Activated CD4-positive, alpha-beta T cell treated with anti-CD3 and anti-CD28 coated beads, Interleukin-2, amount 10 ng/mL, durations not matched to agents 7 days and 5 days (primary cell): ENCODE data around the gene SH3GLB1. TPM values are rescaled to one million over a fixed set of nuclear protein-coding genes. Genes with fewer than 3 reads are reported as not detected.

Source experiments
- CTCF ChIA-PET: fragments of 350-600 bp; sonication (Branson Sonifier 250); formaldehyde crosslinking; loops from one replicate; lab custom pipeline; 2021; ENCODE audit warnings: antibody characterized with exemption; lab: Charles Lee
- POLR2A ChIA-PET: fragments of 350-600 bp; sonication (Branson Sonifier 250); formaldehyde crosslinking; loops from one replicate; lab custom pipeline; 2021; ENCODE audit warnings: antibody characterized with exemption; lab: Charles Lee
- DNase-seq: peaks from one replicate; pipeline ENCODE4 v3.0.0-alpha.2; 2020
- H3K27ac Mint-ChIP-seq: one replicate; pipeline ENCODE4 v1.8.0; 2021; ENCODE audit warnings: mild to moderate bottlenecking, moderate library complexity, mixed read lengths
- H3K27me3 Mint-ChIP-seq: one replicate; pipeline ENCODE4 v1.8.0; 2021; ENCODE audit warnings: mixed read lengths
- H3K36me3 Mint-ChIP-seq: one replicate; pipeline ENCODE4 v1.8.0; 2021; ENCODE audit warnings: low read depth, mixed read lengths
- H3K4me1 Mint-ChIP-seq: one replicate; pipeline ENCODE4 v1.8.0; 2021; ENCODE audit warnings: mixed read lengths
- H3K4me3 Mint-ChIP-seq: one replicate; pipeline ENCODE4 v1.8.0; 2021; ENCODE audit warnings: mild to moderate bottlenecking, moderate library complexity, mixed read lengths
- H3K9me3 Mint-ChIP-seq: one replicate; pipeline ENCODE4 v1.8.0; 2021; ENCODE audit warnings: mixed read lengths
- total RNA-seq, 2 experiments: library from RNA; stranded (reverse); gene quantifications; one replicate each; pipeline ENCODE4 v1.2.3, GENCODE V29; 2021

The SH3GLB1 gene
- total RNA-seq, 2 experiments from 2014 or later, result 66.8 to 75.3 TPM

GRCh38 chr1:86779308-86780191 is 75.2 kb downstream of the SH3GLB1 start:
- Mint-ChIP-seq H3K27me3 (peaks cover 1% of the 10 kb centered on the region), H3K4me1 (peaks cover under 1% of the 10 kb centered on the region), H3K9me3 (no peaks in the 10 kb centered on the region), H3K36me3 (no peaks in the 10 kb centered on the region), H3K27ac (no peak overlapping the region), H3K4me3 (no peak overlapping the region)
- CTCF ChIA-PET, result interaction anchor here (0.7 kb wide), 1 partner anchor 249 kb away, joined by 5 read pairs; no protein-coding TSS in a partner anchor
- POLR2A ChIA-PET, result no interaction called here
- no peak for DNase-seq

DNA sequence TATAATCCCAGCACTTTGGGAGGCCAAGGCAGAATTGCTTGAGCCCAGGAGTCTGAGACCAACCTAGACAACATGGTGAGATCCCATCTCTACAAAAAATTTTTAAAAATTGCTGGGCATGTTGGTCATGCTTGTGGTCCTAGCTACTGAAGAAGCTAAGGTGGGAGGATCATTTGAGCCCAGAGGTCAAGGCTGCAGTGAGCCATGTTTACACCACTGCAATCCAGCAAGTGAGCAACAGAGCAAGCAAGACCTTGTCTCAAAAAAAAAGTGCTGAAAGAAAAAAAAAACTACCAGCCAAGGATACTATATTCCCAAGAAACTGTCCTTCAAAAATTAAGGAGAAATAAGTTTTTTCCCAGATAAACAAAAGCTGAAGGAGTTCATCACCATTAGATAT is 78.1 kb downstream of the SH3GLB1 start:
- POLR2A ChIA-PET, result interaction anchor here (0.6 kb wide), 1 partner anchor 472 kb away, joined by 4 read pairs; no protein-coding TSS in a partner anchor
- H3K4me1 Mint-ChIP-seq, result no peaks in the 10 kb centered on the region

GRCh38 chr1:86787621-86788020 is 83.2 kb downstream of the SH3GLB1 start:
- DNase-seq, result no peak
- Mint-ChIP-seq H3K27me3 (peaks cover 1% of the 10 kb centered on the region), H3K4me1 (no peaks in the 10 kb centered on the region), H3K27ac (no peak overlapping the region), H3K4me3 (no peak overlapping the region), H3K9me3 (no peaks in the 10 kb centered on the region), H3K36me3 (no peaks in the 10 kb centered on the region)
- CTCF ChIA-PET, result no interaction called here
- POLR2A ChIA-PET, result no interaction called here

More for the DNA sequence above, 78.1 kb downstream of the SH3GLB1 start:
- CTCF ChIA-PET, result no interaction called here
- no peaks in the 10 kb centered on the region for H3K9me3 Mint-ChIP-seq
- no peaks in the 10 kb centered on the region for H3K36me3 Mint-ChIP-seq
- H3K4me3 Mint-ChIP-seq, result no peak overlapping the region
- H3K27me3 Mint-ChIP-seq, result peaks cover 1% of the 10 kb centered on the region
- H3K27ac Mint-ChIP-seq, result no peak overlapping the region
- no peak for DNase-seq

GRCh38 chr1:86788300-86789206 is 84.2 kb downstream of the SH3GLB1 start:
- H3K27ac Mint-ChIP-seq, result no peak overlapping the region
- H3K36me3 Mint-ChIP-seq, result no peaks in the 10 kb centered on the region
- DNase-seq, result no peak
- no peaks in the 10 kb centered on the region for H3K4me1 Mint-ChIP-seq
- H3K27me3 Mint-ChIP-seq, result peaks cover 1% of the 10 kb centered on the region
- CTCF ChIA-PET, result no interaction called here
- POLR2A ChIA-PET, result no interaction called here
- no peaks in the 10 kb centered on the region for H3K9me3 Mint-ChIP-seq
- H3K4me3 Mint-ChIP-seq, result no peak overlapping the region

GRCh38 chr1:86795316-86795715 is 90.9 kb downstream of the SH3GLB1 start:
- CTCF ChIA-PET, result no interaction called here
- no peaks in the 10 kb centered on the region for H3K9me3 Mint-ChIP-seq
- no peaks in the 10 kb centered on the region for H3K36me3 Mint-ChIP-seq
- no peak overlapping the region for H3K4me3 Mint-ChIP-seq
- DNase-seq, result no peak
- no peak overlapping the region for H3K27ac Mint-ChIP-seq
- H3K4me1 Mint-ChIP-seq, result no peaks in the 10 kb centered on the region
- H3K27me3 Mint-ChIP-seq, result no peaks in the 10 kb centered on the region
- POLR2A ChIA-PET, result no interaction called here

Other genes starting within 250 kb of the SH3GLB1 start
- not detected for gene CLCA1, start 235.6 kb upstream of the SH3GLB1 start, total RNA-seq
- not detected for gene CLCA4, start 157.5 kb upstream of the SH3GLB1 start, total RNA-seq
- 100 to 1,000 TPM; 175 to 200 TPM for gene SELENOF, start 209.6 kb downstream of the SH3GLB1 start, total RNA-seq
- gene HS2ST1, start 210.1 kb downstream of the SH3GLB1 start, total RNA-seq, result 10 to 100 TPM; 20.6 to 23.0 TPM